Vagina (tissue), 2 donors: ENCODE measurements around the gene HAPLN2. TPM values are rescaled to one million over a fixed set of nuclear protein-coding genes. Genes with fewer than 3 reads are reported as not detected.

ENCODE experiments used
- DNase-seq, 2 donors: peaks; one replicate each; pipeline ENCODE4 v3.0.0-alpha.2; 2017; ENCODE audit errors: extremely low spot score in 2 of 2
- H3K27ac ChIP-seq: fragments of 200-600 bp; sonication (generic); one replicate; pipeline ENCODE4 v1.5.1; 2019
- H3K27me3 ChIP-seq: fragments of 200-600 bp; sonication (generic); one replicate; pipeline ENCODE4 v1.5.1; 2019
- H3K36me3 ChIP-seq, 2 donors: fragments of 200-600 bp; sonication (generic); one replicate each; pipeline ENCODE4 v1.5.1; 2017 to 2019
- H3K4me1 ChIP-seq: fragments of 200-600 bp; sonication (generic); one replicate; pipeline ENCODE4 v1.5.1; 2019
- H3K4me3 ChIP-seq, 2 donors: fragments of 200-600 bp; sonication (generic); 1 replicate in 1 of 2; 2 replicates in 1 of 2; pipeline ENCODE4 v1.5.1; 2016 to 2019
- H3K9me3 ChIP-seq: fragments of 200-600 bp; sonication (generic); one replicate; pipeline ENCODE4 v1.5.1; 2019
- CTCF ChIP-seq, 3 experiments: fragments of 450-650 bp in 2 of 3; fragments of 200-600 bp in 1 of 3; sonication (generic) in 1 of 3; IDR thresholded peaks; one replicate each; pipeline ENCODE4 v1.5.1; 2017 to 2019; ENCODE audit warnings: antibody characterized with exemption in 3 of 3, mild to moderate bottlenecking in 2 of 3, moderate library complexity in 2 of 3
- POLR2A ChIP-seq, 2 donors: fragments of 450-650 bp; IDR thresholded peaks; one replicate each; pipeline ENCODE4 v1.6.1; 2017; ENCODE audit warnings: antibody characterized with exemption in 2 of 2, mild to moderate bottlenecking in 2 of 2, moderate library complexity in 2 of 2
- POLR2AphosphoS5 ChIP-seq, 2 donors: sonication (generic); formaldehyde crosslinking; IDR thresholded peaks; one replicate each; pipeline ENCODE4 v1.9.0; 2017; ENCODE audit warnings: antibody characterized with exemption in 2 of 2, mild to moderate bottlenecking in 2 of 2, low read depth in 1 of 2; ENCODE audit not compliant: insufficient read depth in 1 of 2
- intact Hi-C: fragments of 100-400 bp; cut with DNase I; formaldehyde crosslinking; loops from one replicate; pipeline ENCODE4 v1.15.1; 2023
- total RNA-seq: library from RNA; depleted of rRNA; stranded (reverse); fragments of >200 nt; gene quantifications from one replicate; pipeline ENCODE4 v1.2.3, GENCODE V29; 2016

Gene HAPLN2
- not detected for total RNA-seq

DNA sequence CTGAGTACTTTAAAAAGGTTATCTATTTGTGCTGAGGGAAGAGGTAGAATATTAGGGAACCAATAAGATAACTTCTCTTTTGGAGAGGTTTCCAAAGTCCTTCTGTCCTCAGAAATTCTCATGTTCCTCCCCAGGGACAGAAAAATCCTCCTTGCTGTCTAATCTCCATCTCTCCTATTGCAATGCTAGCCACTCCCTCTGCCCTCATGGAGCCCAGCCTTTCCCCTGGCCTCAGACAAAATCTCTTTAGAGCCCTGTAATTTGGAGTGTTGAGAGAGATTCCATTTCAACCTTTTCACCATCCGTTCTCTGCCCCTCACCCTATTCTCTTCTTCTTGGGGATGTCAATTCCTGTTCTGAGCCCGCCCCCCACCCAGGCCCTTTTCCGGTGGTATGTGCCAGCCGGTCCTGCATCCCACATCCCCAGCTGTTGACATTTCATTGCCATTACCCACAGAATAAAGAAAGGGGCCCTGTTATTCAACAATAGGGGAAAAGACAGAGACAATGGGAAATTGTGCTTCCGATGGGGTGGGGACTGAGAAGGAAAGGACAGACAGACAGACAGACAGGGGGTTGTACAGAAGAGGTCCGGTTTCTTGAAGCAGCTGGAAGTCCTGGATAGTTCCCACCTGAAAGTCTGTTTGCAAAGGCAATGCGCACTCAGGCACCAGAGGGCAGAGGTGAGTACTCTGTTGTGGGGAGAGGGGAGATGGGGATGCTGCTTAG lies at the start of gene HAPLN2:
Gene HAPLN2 (plus strand): TSS at position 563 of the 729 bp plus-strand sequence. CDS start 4,076 bp downstream, outside the sequence.
- Histone ChIP-seq H3K36me3 (no peaks in the 10 kb centered on the region), H3K4me3 (no peak within 1 kb of the TSS), H3K4me1 (peaks cover 2% of the 10 kb centered on the region), H3K27me3 (peaks cover 2% of the 10 kb centered on the region), H3K27ac (no peak within 1 kb of the TSS), H3K9me3 (no peaks in the 10 kb centered on the region)
- intact Hi-C loops: no loop called here
- TF ChIP-seq POLR2AphosphoS5 (IDR thresholded peaks at IDR 0.05; ENCODE audit: insufficient read depth in 1 of 2, low read depth in 1 of 2) (no peak), CTCF (IDR thresholded peaks at IDR 0.05) (no peak), POLR2A (IDR thresholded peaks at IDR 0.05) (no peak)
- no peak for DNase-seq

- Histone ChIP-seq H3K27ac (no peak overlapping the region), H3K36me3 (no peaks in the 10 kb centered on the region), H3K9me3 (no peaks in the 10 kb centered on the region), H3K4me3 (no peak overlapping the region), H3K27me3 (no peaks in the 10 kb centered on the region), H3K4me1 (peaks cover 12% of the 10 kb centered on the region)
- DNase-seq: no peak
- intact Hi-C loops: no loop called here
- no peak for TF ChIP-seq POLR2AphosphoS5 (IDR thresholded peaks at IDR 0.05; ENCODE audit: insufficient read depth in 1 of 2, low read depth in 1 of 2)
- TF ChIP-seq CTCF (IDR thresholded peaks at IDR 0.05): no peak
- TF ChIP-seq POLR2A (IDR thresholded peaks at IDR 0.05): no peak
Observed at GRCh38 chr1:156571261-156571852, 47.9 kb upstream of the HAPLN2 start.

- no peaks in the 10 kb centered on the region for H3K27me3 ChIP-seq
- no peaks in the 10 kb centered on the region for H3K9me3 ChIP-seq
- intact Hi-C loops: no loop called here
- H3K4me3 ChIP-seq: peak within 1 kb of the TSS; percentile 35 to 45
- H3K4me1 ChIP-seq: peaks cover 12% of the 10 kb centered on the region
- TF ChIP-seq POLR2AphosphoS5 (IDR thresholded peaks at IDR 0.05; ENCODE audit: insufficient read depth in 1 of 2, low read depth in 1 of 2) (peak; percentile 65 to 74), CTCF (IDR thresholded peaks at IDR 0.05) (no peak)
- H3K36me3 ChIP-seq: no peaks in the 10 kb centered on the region
- no peak for DNase-seq
- no peak within 1 kb of the TSS for H3K27ac ChIP-seq
Observed at GRCh38 chr1:156571919-156572662, 47.1 kb upstream of the HAPLN2 start, which contains the start of gene IQGAP3. IQGAP3 (minus strand) TSS chr1:156572565; CDS start chr1:156572529, 36 bp downstream.

DNA sequence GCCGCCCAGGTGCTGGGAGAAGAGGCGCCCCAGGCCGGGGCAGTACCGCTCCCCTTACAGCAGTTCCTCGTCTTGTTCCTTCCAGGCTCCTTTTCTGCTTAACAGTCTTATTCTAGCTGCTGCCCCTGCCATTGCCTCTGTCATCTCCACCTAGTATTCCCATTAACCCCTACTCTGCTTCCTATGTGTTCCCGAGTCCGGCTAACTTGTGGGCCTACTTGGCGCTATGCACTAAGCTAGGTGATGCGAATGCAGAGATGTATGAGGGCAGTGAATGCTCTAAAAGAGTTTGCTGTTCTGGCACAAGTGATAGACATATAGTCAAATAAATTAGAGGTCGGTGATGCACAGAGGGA lies 46.6 kb upstream of the HAPLN2 start:
- no peak overlapping the region for H3K27ac ChIP-seq
- H3K4me1 ChIP-seq: peaks cover 12% of the 10 kb centered on the region
- peak overlapping the region; percentile 35 to 45 for H3K4me3 ChIP-seq
- TF ChIP-seq POLR2A (IDR thresholded peaks at IDR 0.05): no peak
- TF ChIP-seq CTCF (IDR thresholded peaks at IDR 0.05): no peak
- no peak for TF ChIP-seq POLR2AphosphoS5 (IDR thresholded peaks at IDR 0.05; ENCODE audit: insufficient read depth in 1 of 2, low read depth in 1 of 2)
- no peaks in the 10 kb centered on the region for H3K9me3 ChIP-seq
- DNase-seq: no peak
- intact Hi-C loops: no loop called here
- no peaks in the 10 kb centered on the region for H3K36me3 ChIP-seq
- H3K27me3 ChIP-seq: no peaks in the 10 kb centered on the region
